GM18508 (cell line): Measurements from ENCODE around the gene ANKRD35.
"Not testable (repeated sequence)": the region's sequence is repeated elsewhere in the genome, so short reads cannot be mapped to it uniquely, and the experiment has no call there.

Experiments
- ATAC-seq: cut with Tn5 transposase; IDR thresholded peaks from one replicate; pipeline ENCODE4 v1.9.1; 2021; ENCODE audit warnings: moderate number of reproducible peaks; ENCODE audit not compliant: insufficient read depth, unreplicated experiment

The ANKRD35 gene

GRCh38 chr1:145822779-145823331 is 62.8 kb downstream of the ANKRD35 start:
- ATAC-seq, result not testable (repeated sequence)

GRCh38 chr1:145818095-145818494 is 67.6 kb downstream of the ANKRD35 start:
- not testable (repeated sequence) for ATAC-seq
